Type B pancreatic cell (in vitro differentiated cells): ENCODE measurements around the gene RASSF10. TPM values are rescaled to one million over a fixed set of nuclear protein-coding genes. Genes with fewer than 3 reads are reported as not detected.

Experiments used
- DNase-seq: peaks from one replicate; pipeline ENCODE4 v3.0.0; 2021; ENCODE audit warnings: mixed read lengths; ENCODE audit not compliant: unreplicated experiment; ENCODE audit errors: extremely low spot score
- H3K27ac Mint-ChIP-seq: 2 replicates; pipeline ENCODE4 v1.8.0; 2021; ENCODE audit warnings: mild to moderate bottlenecking, mixed read lengths
- H3K27me3 Mint-ChIP-seq: 2 replicates; pipeline ENCODE4 v1.8.0; 2021; ENCODE audit warnings: mixed read lengths
- H3K36me3 Mint-ChIP-seq: 2 replicates; pipeline ENCODE4 v1.8.0; 2021; ENCODE audit warnings: mixed read lengths
- H3K4me1 Mint-ChIP-seq: one replicate; pipeline ENCODE4 v1.8.0; 2021; ENCODE audit warnings: mixed read lengths; ENCODE audit not compliant: unreplicated experiment
- H3K4me3 Mint-ChIP-seq: 2 replicates; pipeline ENCODE4 v1.8.0; 2021; ENCODE audit warnings: mild to moderate bottlenecking, mixed read lengths
- H3K9me3 Mint-ChIP-seq: 2 replicates; pipeline ENCODE4 v1.8.0; 2021; ENCODE audit warnings: mixed read lengths
- total RNA-seq: library from RNA; stranded (reverse); gene quantifications from 2 replicates; pipeline ENCODE4 v1.2.1, GENCODE V29; 2021; ENCODE audit warnings: low replicate concordance
- TF ChIP-seq, protein P1 (sequence below): fragments of 200-600 bp; sonication (generic); conservative IDR thresholded peaks from 2 replicates; pipeline ENCODE4 v1.5.0; 2021; ENCODE audit warnings: antibody characterized with exemption, mild to moderate bottlenecking

RASSF10 gene
- total RNA-seq, 1 donor from 2014 or later = 8.6 TPM

DNA sequence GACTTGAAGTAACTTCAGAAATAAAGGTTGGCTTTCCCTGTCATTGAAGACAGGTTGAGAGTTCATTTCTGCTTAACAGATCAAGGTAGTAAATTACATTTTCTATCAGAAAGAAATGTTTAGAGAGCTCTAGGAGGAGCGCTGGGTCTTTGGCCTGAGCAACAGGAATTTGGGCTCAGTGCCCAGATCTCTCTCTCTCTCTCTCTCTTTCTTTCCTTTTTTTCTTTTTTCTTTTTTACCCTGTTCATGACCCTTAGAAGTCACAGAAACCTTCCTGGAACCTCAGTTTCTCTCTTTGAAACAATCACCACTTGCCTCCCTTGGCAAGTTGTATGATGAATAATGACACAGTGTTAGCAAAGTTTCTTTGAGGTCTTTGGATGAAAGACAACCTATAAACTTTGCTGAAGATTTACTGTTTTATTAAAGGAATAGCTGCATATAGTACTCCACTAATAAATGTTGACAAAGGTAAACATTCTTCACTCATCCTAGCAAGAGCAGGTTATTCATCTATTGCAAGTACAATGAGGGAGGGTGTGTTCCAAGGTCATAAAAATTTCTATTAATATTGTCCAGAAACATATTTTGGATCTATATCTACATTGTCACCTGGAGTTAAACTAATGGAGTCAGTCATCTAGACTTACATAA is 35.5 kb upstream of the RASSF10 start:
- no peak overlapping the region for H3K4me3 Mint-ChIP-seq
- peaks cover 4% of the 10 kb centered on the region for H3K4me1 Mint-ChIP-seq
- no peaks in the 10 kb centered on the region for H3K9me3 Mint-ChIP-seq
- TF ChIP-seq, protein P1, sequence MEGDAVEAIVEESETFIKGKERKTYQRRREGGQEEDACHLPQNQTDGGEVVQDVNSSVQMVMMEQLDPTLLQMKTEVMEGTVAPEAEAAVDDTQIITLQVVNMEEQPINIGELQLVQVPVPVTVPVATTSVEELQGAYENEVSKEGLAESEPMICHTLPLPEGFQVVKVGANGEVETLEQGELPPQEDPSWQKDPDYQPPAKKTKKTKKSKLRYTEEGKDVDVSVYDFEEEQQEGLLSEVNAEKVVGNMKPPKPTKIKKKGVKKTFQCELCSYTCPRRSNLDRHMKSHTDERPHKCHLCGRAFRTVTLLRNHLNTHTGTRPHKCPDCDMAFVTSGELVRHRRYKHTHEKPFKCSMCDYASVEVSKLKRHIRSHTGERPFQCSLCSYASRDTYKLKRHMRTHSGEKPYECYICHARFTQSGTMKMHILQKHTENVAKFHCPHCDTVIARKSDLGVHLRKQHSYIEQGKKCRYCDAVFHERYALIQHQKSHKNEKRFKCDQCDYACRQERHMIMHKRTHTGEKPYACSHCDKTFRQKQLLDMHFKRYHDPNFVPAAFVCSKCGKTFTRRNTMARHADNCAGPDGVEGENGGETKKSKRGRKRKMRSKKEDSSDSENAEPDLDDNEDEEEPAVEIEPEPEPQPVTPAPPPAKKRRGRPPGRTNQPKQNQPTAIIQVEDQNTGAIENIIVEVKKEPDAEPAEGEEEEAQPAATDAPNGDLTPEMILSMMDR = no peak
- no peaks in the 10 kb centered on the region for H3K36me3 Mint-ChIP-seq
- no peak overlapping the region for H3K27ac Mint-ChIP-seq
- DNase-seq = no peak
- H3K27me3 Mint-ChIP-seq = no peaks in the 10 kb centered on the region

DNA sequence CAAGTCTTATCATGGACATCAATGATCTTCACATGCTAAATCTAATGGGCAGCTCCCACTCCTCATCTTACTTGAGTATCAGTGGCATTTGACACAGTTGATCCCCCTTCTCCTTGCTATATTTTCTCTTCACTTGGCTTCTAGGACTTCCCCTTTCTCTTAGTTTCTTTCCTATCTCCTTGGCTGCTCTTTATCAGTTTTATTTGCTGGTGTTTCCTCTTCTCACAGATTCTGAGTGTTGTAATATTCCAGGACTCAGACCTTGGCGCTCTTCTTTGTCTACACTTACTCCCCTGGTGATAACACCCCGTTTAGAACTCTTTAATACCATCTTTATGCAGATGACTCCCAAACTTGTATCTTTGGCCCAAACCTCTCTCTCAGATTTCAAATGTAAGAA is 33.9 kb upstream of the RASSF10 start:
- TF ChIP-seq, protein P1 = no peak
- H3K4me1 Mint-ChIP-seq = peaks cover 12% of the 10 kb centered on the region
- H3K27ac Mint-ChIP-seq = no peak overlapping the region
- H3K27me3 Mint-ChIP-seq = no peaks in the 10 kb centered on the region
- DNase-seq = no peak
- no peaks in the 10 kb centered on the region for H3K9me3 Mint-ChIP-seq
- H3K36me3 Mint-ChIP-seq = no peaks in the 10 kb centered on the region
- no peak overlapping the region for H3K4me3 Mint-ChIP-seq

DNA sequence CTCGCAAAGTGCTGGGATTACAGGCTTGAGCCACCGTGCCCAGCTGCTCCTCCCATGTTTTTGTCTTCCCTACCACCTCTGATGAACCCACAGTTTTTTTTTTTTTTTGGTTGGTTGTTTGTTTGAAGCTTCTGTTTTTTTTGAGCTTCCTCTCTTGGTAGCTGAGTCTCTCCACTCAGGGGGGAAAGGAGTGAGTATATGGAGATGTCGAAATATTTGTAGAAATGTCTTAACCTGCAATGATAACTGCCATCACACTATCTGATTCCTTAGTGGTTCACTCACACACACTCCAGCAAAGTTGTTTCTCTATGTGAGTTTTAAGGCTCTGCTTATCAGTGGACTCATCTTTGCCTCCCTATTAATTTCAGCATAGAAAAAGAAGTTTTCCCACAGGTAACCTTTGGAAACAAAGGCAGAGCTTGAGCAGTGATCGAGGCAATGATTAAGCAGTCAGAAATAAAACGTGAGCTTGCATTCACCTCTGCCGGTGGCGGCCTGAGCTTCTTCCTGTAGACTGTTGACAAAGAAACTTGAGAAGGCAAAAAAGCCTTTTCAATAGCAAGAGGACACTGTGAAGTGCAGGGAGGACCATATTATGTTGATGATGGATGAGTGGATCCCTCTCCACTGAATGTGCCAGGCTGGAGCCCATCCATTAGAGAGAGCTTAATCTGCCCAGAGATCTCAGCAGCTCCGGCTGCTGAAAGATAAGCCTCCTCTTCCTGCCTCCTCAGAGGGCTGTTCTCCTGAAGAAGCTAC is 29.0 kb upstream of the RASSF10 start:
- DNase-seq = no peak
- Mint-ChIP-seq H3K4me3 (no peak overlapping the region), H3K27ac (peak overlapping the region; percentile 3), H3K27me3 (no peaks in the 10 kb centered on the region), H3K4me1 (peaks cover 38% of the 10 kb centered on the region), H3K36me3 (no peaks in the 10 kb centered on the region), H3K9me3 (no peaks in the 10 kb centered on the region)
- TF ChIP-seq, protein P1 = no peak

DNA sequence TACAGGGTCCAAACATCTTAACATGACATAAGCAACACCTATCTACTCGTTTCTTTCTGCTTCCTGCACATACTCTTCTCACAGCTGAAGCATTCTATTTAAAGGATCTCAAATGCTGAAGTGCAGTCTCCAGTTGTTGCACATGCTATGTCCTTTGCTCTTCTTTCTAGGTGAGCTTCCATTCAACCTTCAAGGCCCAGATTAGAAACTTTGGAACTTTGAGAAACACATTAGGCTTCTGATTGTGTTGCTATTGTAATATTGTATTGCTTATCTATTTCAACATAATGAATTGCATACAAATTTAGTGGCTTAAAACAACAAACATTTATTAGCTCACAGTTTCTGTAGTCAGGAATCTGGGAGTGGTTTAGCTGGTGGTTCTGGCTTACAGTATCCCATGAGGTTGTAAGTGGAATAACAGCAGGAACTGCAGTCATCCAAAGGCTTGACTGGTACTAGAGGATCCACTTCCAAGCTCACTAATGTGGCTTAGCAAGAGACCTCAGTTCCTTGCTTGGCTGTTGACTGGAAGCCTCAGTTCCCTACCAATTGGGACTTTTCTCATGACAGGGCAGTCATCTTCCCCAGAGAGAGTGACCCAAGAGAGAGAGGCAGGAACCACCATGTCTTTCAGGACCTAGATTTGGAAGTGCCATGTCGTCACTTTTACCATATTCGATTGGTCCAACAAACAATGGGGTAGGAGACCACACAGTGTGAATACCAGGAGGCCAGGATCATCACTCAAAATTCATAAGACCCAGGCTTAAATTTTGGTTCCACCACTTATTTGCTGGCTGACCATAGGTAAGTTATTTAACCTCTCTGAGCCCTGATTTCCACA is 27.2 kb upstream of the RASSF10 start:
- TF ChIP-seq, protein P1 = peak; percentile 15
- no peaks in the 10 kb centered on the region for H3K27me3 Mint-ChIP-seq
- no peaks in the 10 kb centered on the region for H3K36me3 Mint-ChIP-seq
- H3K4me3 Mint-ChIP-seq = no peak overlapping the region
- DNase-seq = no peak
- H3K27ac Mint-ChIP-seq = no peak overlapping the region
- peaks cover 38% of the 10 kb centered on the region for H3K4me1 Mint-ChIP-seq
- no peaks in the 10 kb centered on the region for H3K9me3 Mint-ChIP-seq

DNA sequence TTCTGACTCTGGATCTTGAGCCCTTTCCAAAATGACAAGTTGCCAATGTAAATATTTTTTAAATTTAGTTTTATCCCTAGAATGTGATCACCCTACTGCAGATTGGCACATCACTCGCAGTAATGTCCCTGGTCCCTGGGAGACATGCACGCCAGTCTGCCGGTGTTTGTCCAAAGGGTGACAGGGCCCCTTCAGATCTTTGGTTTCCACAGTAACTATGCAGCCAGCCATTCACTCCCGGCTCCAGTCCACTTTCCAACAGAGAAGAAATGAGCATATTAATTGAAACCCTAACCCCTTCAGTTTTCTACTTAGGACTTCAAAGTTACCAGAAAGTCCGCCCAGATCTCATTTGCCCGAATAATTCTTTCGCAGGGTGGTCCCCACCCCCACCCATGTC is 25.8 kb upstream of the RASSF10 start:
- Mint-ChIP-seq H3K4me1 (peaks cover 38% of the 10 kb centered on the region), H3K27me3 (no peaks in the 10 kb centered on the region), H3K27ac (peak overlapping the region; percentile 8), H3K4me3 (no peak overlapping the region), H3K9me3 (no peaks in the 10 kb centered on the region), H3K36me3 (no peaks in the 10 kb centered on the region)
- no peak for DNase-seq
- TF ChIP-seq, protein P1 = no peak
